GM12873 (cell line): ENCODE results near the gene NOP16.

ENCODE experiments used
- CTCF ChIP-seq: IDR thresholded peaks from 2 replicates; pipeline ENCODE4 v1.5.1; 2012; ENCODE audit warnings: low read depth, mild to moderate bottlenecking, moderate library complexity, low read length, control low read depth; ENCODE audit not compliant: insufficient read depth; ENCODE audit errors: missing control alignments

NOP16 gene

GRCh38 chr5:176389135-176390123 is 1.0 kb upstream of the NOP16 start:
- no peak for TF ChIP-seq CTCF

GRCh38 chr5:176388003-176388443 is 375 bp downstream of the NOP16 start:
- TF ChIP-seq CTCF: no peak

GRCh38 chr5:176387384-176387925 is 943 bp downstream of the NOP16 start:
- no peak for TF ChIP-seq CTCF

DNA sequence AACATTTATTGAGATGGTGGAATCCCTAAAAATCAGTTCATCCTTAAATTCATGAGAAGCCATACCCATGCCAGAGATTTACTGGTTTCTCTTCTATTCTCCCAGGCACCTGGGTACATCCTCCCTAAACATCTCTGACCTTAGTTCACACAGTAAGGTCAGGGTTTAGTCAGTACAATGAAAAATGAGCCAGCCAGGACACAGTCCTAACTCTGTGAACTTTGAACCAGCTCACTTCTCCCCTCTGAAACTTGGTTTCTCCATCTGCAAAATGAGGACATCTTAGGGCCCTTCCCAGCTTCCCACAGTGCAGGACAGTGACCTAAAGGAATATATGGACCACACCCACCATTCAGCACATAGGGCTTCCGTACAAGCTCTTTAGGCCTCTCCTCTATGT is 1.9 kb downstream of the NOP16 start:
- no peak for TF ChIP-seq CTCF

GRCh38 chr5:176384991-176385390 is 3.4 kb downstream of the NOP16 start:
- no peak for TF ChIP-seq CTCF

- TF ChIP-seq CTCF: no peak
Measured at GRCh38 chr5:176384366-176384930, 4.0 kb downstream of the NOP16 start.

GRCh38 chr5:176383961-176384360 is 4.4 kb downstream of the NOP16 start:
- no peak for TF ChIP-seq CTCF
